NCI-H510A treated with DMSO at 0.1 percent for 48 hours (cell line): ENCODE results near the gene CREBRF.
"Not testable (repeated sequence)": the region's sequence is repeated elsewhere in the genome, so short reads cannot be mapped to it uniquely, and the experiment has no call there.

Experiments used
- DNase-seq: peaks from one replicate; lab custom pipeline; 2025; lab: John Stamatoyannopoulos, UW

Gene CREBRF

DNA sequence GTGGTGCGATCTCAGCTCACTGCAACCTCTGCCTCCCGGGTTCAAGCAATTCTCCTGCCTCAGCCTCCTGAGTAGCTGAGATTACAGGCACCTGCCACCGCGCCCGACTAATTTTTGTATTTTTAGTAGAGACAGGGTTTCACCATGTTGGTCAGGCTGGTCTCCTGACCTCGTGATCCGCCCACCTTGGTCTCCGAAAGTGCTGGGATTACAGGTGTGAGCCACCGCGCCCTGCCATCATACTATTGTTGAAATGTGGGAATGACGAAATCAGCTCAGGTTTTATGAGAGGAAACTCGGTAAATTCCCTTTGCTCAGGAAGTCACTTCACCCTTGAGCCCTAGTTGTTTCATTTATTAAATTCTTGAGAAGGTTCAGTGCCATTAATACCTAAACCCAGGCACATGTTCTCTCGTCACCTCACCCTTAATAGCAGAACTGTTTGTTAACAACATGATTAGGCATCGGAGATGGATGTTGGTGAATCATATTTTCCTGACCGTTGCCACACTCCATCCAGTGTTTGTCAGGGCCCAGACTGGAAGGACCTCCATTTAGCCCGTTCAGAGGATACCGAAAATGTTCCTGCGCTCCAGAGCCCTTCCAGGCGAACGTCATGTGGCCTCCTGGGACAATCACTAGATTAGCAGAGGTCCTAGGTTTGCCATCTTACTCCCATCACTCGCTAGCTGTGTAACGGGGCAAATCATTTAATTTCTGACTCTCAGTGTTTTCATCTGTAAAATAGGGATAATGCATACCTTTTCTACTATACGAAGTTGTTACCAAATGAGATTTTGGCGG is 20.0 kb upstream of the CREBRF start:
- DNase-seq, result no peak

DNA sequence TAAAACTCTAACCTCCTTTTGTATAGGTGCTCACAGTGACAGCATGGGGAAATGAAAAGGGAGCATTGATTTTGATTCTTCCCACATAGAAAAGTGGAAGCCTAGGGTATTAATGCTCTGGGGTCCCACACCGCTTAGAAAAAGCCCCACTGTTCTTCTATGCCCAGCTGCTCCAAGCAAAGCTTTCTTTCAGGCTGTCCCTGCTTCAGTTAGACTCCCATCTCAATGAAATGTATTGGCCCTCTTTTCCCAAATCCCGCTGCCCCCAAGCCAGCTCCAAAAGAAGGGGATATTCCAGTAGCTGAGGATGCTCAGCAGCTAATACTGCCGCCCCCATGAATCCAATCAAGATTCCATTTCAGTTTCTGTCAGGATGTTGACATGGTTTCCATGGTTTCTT is 17.0 kb upstream of the CREBRF start:
- no peak for DNase-seq

DNA sequence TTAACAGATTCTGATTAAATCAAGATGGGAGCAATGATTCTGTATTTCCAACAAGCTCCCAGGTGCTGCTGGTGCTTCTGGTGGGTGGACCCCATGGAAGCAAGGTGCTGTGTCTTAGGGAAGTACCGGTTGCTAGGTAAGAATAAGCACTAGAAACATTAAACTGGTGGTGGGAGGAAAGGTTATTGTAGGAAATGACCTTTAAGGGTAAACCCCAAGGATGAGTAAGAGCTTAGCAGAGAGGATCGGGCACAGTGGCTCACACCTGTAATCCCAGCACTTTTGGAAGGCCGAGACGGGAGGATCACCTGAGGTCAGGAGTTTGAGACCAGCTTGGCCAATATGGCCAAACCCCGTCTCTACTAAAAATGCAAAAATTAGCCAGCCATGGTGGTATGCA is 16.2 kb upstream of the CREBRF start:
- DNase-seq, result no peak

GRCh38 chr5:173041881-173042762 is 14.0 kb upstream of the CREBRF start:
- no peak for DNase-seq

DNA sequence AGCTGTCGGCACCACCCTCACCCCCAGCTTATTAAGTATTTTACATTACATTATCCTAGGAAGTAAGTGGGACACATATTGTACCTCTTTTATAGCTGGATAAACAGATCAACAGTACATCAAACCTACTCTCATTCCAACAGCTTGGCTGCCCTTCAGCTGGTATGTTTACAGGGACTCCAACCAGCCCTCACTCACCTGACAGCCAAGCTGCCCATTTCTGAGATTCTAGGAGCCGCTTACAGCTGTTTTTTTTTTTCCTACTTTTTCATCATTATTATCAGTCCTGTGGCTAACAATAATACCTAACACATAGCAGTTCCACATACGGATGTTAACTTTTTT is 13.4 kb upstream of the CREBRF start:
- no peak for DNase-seq

DNA sequence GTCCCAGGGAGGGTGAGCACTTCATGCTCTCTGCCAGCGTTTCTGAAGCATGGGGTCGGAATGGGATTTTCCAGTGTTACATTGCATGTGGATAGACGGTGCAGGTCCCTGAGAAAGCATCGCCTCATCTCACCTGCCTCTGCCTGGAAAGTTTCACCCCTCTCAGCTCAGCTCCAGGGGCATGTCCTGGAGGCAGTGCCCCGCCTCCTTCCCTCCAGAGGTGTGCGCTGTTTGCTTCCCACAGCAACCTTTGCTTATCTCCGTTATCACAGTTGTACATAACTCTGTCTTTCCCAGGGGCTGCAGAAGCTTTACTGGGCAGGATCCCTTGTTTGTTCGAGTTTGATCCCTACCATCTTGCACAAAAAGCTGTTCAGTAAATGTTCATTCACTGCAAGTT is 10.7 kb upstream of the CREBRF start:
- DNase-seq, result no peak

GRCh38 chr5:173047096-173047837 is 8.9 kb upstream of the CREBRF start:
- not testable (repeated sequence) for DNase-seq

- DNase-seq, result no peak
Measured at GRCh38 chr5:173047838-173048105, 8.4 kb upstream of the CREBRF start.

DNA sequence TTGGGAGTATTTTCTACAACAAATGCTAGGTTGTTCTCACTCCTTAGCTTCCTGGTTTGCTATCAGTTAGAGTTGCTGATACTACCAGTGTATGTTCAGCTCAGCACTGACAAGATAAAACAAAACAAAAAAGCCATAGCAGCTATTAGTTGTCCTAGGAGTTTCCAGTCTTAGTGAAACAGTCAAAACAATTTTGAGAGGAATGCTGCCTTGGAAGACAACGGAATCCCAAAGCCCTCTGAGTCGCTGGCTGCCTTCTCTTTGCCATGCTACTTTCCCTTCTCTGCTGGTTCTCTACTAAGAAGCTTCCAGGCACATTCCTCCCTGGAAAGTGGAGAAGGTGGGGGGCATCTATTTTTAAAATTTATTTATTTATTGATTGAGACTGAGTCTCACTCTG is 5.4 kb upstream of the CREBRF start:
- DNase-seq, result no peak

DNA sequence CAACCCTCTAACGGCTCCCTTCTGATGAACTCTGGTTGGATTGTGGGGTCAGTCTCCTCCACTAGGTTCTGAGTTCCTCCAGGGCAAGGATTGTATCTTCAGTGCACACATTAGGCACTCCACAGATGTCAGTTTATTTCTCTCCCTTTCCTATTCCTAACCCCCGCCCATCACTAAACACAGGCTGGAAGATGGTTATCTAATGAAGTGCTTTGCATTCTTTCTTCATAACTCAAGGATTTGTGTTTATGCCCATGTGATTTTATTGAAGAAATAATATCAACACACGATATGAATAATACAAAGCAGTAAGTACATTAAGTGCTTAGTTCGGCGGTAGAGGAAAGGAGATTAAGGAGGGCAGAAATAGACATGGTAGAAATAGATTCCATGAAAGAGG is 4.4 kb upstream of the CREBRF start:
- DNase-seq, result no peak

GRCh38 chr5:173053041-173053440 is 3.1 kb upstream of the CREBRF start:
- DNase-seq, result no peak

- no peak for DNase-seq
Measured at GRCh38 chr5:173055042-173055721, 970 bp upstream of the CREBRF start.

DNA sequence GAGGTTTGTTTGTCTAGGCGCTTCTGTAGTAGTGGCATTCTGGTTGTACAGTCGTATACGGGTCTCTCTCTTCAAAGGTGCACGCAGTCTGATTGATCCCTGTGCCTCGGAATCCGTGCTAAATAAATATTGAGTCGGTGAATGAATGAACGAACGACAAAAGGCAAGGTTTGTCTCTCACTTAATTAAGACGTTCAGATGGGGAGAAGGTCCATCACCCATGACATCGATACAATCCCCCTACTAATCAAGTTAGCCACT is 500 bp upstream of the CREBRF start:
- DNase-seq, result no peak

DNA sequence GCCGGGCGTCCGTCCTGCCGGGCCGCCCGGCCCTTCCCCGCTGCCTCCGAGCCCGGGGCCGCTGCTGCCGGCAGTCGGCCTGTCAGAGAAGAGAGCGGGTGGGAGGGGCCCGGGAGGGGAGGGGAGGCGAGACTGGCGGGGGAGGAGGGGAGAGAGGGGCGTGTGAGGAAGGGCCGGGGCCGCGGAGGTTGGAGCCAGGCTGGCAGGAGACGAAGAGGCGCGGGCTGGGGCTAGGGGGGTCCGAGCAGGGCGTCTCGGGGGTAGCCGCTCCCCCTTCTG is 570 bp downstream of the CREBRF start:
- no peak for DNase-seq

DNA sequence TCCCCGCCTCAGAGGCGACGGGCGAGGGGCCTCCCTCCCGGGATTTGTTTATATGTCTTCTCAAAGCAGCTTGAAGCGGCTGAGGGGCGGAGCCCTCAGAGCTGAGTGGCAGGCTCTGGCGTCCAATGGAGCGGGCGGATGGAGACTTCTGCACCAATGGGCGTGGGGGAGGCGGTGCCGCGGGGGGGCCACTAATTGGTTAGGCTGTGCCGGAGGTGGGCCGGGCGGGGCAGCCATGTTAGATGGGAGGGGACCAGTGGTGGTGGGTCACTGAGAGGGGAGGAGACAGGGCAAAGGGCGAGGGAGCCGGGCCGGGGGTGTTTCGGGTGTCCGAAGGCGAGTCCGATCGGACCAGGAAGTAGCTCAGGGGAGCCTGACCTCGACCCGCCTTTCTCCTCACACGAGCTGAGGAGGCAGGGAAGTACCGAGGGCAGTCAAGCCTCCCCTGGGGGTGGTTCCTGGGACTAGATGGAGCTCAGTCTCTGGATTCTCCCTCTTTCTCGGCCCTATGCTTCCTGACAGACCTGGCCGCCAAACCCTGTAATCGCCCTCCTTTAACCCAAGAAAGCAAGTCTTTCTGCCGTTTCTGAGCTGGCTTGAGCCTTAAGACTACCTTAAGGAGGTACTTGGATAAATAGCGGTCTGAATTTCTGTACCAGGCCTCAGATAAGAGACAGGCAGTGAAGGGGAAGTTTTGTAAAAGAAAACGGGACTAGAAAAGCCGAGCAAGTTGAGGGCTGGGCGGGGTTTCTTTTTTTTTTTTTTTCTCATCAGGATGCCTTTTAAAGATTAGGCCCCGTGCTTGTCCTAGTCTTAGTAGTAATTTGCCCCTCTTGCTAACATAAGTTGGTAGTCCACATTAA is 1.1 kb downstream of the CREBRF start:
- peak; percentile 65 for DNase-seq

- DNase-seq, result no peak
Measured at GRCh38 chr5:173062141-173062540, 6.0 kb downstream of the CREBRF start.

DNA sequence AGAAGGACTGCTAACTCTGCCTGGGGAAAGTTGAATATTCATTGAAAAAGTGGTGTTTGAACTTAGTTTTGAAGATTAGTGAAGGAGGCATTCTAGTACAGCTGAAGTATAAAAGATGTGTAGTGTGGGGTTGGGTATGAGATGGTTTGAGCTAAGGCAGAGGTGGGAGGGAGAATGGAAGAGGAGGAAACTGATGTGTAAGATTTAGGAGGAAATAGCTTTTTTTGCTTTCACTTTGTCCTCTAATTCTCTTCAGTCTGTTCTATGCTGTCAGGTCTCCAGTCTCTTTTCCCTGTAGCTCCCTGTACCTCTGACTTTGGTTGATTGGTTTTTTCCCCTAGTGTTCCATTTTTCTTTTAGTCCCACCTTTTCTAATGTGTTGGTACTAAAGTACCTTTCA is 9.0 kb downstream of the CREBRF start:
- no peak for DNase-seq

- no peak for DNase-seq
Measured at GRCh38 chr5:173069671-173070070, 13.5 kb downstream of the CREBRF start.

DNA sequence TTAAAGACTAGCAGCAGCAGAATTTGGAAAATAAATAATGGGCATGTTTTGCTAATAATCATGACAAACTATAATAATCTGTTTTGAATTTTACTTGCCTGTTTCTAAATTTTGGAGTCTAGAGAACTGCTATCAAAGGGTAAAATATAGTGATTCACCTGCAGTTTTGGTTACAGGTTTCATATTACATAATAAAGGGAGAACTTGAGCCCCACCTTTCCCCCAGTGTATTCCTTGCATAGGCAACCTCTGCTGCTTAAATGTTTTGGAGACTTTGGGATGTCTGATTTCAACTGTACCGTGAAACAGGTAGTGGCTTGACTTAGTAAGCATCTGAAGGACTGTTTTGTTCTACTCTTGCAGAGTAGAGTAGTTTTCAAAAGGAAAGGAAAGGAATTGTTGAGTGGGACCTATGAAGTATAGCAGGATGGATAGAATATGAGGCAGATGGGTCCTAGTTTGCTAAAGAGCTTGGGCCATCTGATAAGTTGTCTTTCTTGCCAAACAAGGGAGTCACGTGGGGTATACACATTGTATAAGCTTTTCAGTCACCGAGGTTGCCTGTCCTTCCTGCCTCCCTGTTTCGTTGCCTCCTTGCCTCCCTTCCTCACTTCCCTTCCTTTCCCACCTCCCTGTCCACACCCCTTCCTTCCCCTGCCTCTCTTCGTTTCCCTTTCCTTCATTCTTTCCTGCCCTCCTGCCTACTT is 19.1 kb downstream of the CREBRF start:
- no peak for DNase-seq

DNA sequence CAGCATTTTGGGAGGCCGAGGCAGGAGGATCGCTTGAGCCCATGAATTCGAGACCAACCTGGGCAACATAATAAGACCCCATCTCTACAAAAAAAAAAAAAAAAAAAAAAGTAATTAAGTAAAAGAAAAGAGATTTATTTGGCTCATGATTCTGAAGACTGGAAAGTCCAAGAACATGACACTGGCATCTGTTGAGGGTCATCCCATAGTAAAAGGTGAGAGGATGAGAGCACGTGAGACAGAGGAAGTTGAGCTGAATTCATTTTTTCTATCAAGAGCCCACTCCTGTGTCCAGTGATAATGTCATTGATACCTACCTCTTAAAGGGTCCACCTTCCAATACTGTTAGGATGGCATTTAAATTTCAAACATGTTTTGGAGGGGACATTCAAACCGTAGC is 19.8 kb downstream of the CREBRF start:
- DNase-seq, result no peak

GRCh38 chr5:173076471-173076870 is 20.3 kb downstream of the CREBRF start:
- DNase-seq, result not testable (repeated sequence)
